Loucy (cell line): Measurements from ENCODE around the gene SMARCA1.
"Not testable (repeated sequence)": the region's sequence is repeated elsewhere in the genome, so short reads cannot be mapped to it uniquely, and the experiment has no call there.

Source experiments
- H2AFZ ChIP-seq: fragments of 200-600 bp; sonication (generic); 2 replicates; pipeline ENCODE4 v1.6.0; 2016; ENCODE audit warnings: antibody characterized with exemption, mild to moderate bottlenecking, low read length, moderate library complexity
- H3F3A ChIP-seq: fragments of 200-600 bp; 2 replicates; pipeline ENCODE4 v1.6.0; 2016; ENCODE audit warnings: antibody characterized with exemption, low read depth, mild to moderate bottlenecking
- H3K27me3 ChIP-seq: fragments of 200-600 bp; sonication (generic); 2 replicates; pipeline ENCODE4 v1.6.1; 2014; ENCODE audit warnings: low read length, mild to moderate bottlenecking; ENCODE audit not compliant: insufficient read depth, poor library complexity, severe bottlenecking
- H3K36me3 ChIP-seq: fragments of 200-600 bp; sonication (generic); 2 replicates; pipeline ENCODE4 v1.6.1; 2016; ENCODE audit warnings: low read length; ENCODE audit not compliant: insufficient read depth
- H3K4me1 ChIP-seq: fragments of 200-600 bp; sonication (generic); 2 replicates; pipeline ENCODE4 v1.5.1; 2014; ENCODE audit warnings: low read length, mild to moderate bottlenecking; ENCODE audit not compliant: insufficient read depth, poor library complexity, severe bottlenecking
- H3K4me2 ChIP-seq: fragments of 200-600 bp; sonication (generic); 2 replicates; pipeline ENCODE4 v1.6.0; 2014; ENCODE audit warnings: antibody characterized with exemption, low read length, low read depth, mild to moderate bottlenecking; ENCODE audit not compliant: poor library complexity, severe bottlenecking
- H3K4me3 ChIP-seq: fragments of 200-600 bp; sonication (generic); 2 replicates; pipeline ENCODE4 v1.5.1; 2014; ENCODE audit warnings: low read length, mild to moderate bottlenecking, mixed read lengths; ENCODE audit not compliant: poor library complexity, severe bottlenecking
- H3K79me2 ChIP-seq: fragments of 200-600 bp; sonication (generic); 2 replicates; pipeline ENCODE4 v1.6.1; 2014; ENCODE audit warnings: low read length; ENCODE audit not compliant: insufficient read depth
- H3K9ac ChIP-seq: fragments of 200-600 bp; sonication (generic); 2 replicates; pipeline ENCODE4 v1.6.0; 2014; ENCODE audit warnings: mild to moderate bottlenecking, low read depth, low read length, moderate library complexity; ENCODE audit not compliant: poor library complexity, severe bottlenecking
- H3K9me2 ChIP-seq: fragments of 200-600 bp; sonication (generic); replicated peaks from 2 replicates; pipeline ENCODE4 v1.6.1; 2016; ENCODE audit warnings: low read depth, low read length, mixed read lengths
- H3K9me3 ChIP-seq: fragments of 200-600 bp; sonication (generic); 2 replicates; pipeline ENCODE4 v1.6.1; 2014; ENCODE audit warnings: mild to moderate bottlenecking, antibody characterized with exemption, low read length, low read depth; ENCODE audit not compliant: insufficient read depth
- H4K20me1 ChIP-seq: fragments of 200-600 bp; sonication (generic); 2 replicates; pipeline ENCODE4 v1.6.0; 2014; ENCODE audit warnings: antibody characterized with exemption, low read length, mild to moderate bottlenecking; ENCODE audit not compliant: insufficient read depth, poor library complexity, severe bottlenecking
- EZH2phosphoT487 ChIP-seq: fragments of 200-600 bp; IDR thresholded peaks from 2 replicates; pipeline ENCODE4 v1.6.1; 2018; ENCODE audit warnings: antibody characterized with exemption, mild to moderate bottlenecking, moderate library complexity, borderline replicate concordance
- TF ChIP-seq, protein P1 (sequence below): fragments of 200-600 bp; sonication (generic); conservative IDR thresholded peaks from 2 replicates; pipeline ENCODE4 v1.5.1; 2014; ENCODE audit warnings: mild to moderate bottlenecking, antibody characterized with exemption, low read length

SMARCA1 gene

DNA sequence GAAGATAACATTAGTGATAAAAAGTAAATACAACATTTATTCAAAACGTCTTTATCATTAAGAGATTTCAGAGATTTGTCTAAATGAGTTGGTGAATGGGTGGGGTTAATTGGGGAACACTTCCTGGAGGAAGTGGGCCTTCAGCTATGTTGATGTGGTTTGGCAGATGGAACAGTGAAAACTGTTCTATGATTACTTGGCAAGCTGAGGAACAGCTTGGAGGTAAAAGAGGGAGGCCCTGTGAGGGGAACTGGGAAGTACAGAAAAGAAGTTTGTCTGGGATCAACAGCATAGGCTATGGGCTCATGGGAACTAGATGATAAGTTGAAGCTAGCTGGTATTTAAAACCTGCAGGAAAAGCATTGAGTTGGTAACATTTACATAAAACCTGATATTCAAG, 42.8 kb upstream of the SMARCA1 start:
- H3K79me2 ChIP-seq = no peaks in the 10 kb centered on the region
- H4K20me1 ChIP-seq = no peaks in the 10 kb centered on the region
- H3K4me3 ChIP-seq = no peak overlapping the region
- H3K9me3 ChIP-seq = no peaks in the 10 kb centered on the region
- no peaks in the 10 kb centered on the region for H3K4me1 ChIP-seq
- H3K36me3 ChIP-seq = peaks cover 39% of the 10 kb centered on the region; the same call in 1 of the 2 replicates
- H2AFZ ChIP-seq = no peak overlapping the region
- H3F3A ChIP-seq = no peaks in the 10 kb centered on the region
- no peak overlapping the region for H3K4me2 ChIP-seq
- H3K27me3 ChIP-seq = no peaks in the 10 kb centered on the region
- H3K9me2 ChIP-seq = no peaks in the 10 kb centered on the region
- no peak overlapping the region for H3K9ac ChIP-seq
- TF ChIP-seq EZH2phosphoT487 = no peak
- TF ChIP-seq, protein P1, sequence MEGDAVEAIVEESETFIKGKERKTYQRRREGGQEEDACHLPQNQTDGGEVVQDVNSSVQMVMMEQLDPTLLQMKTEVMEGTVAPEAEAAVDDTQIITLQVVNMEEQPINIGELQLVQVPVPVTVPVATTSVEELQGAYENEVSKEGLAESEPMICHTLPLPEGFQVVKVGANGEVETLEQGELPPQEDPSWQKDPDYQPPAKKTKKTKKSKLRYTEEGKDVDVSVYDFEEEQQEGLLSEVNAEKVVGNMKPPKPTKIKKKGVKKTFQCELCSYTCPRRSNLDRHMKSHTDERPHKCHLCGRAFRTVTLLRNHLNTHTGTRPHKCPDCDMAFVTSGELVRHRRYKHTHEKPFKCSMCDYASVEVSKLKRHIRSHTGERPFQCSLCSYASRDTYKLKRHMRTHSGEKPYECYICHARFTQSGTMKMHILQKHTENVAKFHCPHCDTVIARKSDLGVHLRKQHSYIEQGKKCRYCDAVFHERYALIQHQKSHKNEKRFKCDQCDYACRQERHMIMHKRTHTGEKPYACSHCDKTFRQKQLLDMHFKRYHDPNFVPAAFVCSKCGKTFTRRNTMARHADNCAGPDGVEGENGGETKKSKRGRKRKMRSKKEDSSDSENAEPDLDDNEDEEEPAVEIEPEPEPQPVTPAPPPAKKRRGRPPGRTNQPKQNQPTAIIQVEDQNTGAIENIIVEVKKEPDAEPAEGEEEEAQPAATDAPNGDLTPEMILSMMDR = no peak

DNA sequence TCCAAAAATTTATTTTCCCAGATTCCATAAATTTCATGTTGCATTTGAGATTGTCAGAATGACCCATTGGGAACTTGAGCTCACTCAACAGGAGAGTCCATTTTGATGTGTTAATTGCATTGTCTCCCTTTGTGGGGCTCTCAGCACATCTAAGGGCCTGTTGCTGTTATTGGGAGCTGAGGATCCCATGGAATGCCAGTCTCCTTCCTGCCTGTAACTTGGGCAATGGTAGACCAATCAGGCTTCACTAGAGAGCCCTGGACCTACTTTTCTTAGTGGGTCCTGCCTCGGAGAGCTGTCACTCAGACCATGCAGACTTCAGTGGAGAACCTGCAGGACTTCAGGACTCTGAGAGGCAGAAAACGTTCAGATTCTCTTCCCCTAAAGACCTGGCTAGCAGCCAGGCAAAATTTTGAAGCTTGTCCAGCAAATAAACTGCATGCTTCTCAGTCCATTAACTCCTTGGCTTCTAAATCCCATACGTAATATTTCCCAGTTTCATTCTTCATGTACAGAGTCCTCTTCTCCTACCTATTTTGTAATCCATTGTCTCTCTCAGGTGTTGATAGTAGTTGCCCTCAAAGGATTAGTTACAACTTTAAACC, 41.9 kb upstream of the SMARCA1 start:
- H4K20me1 ChIP-seq = no peaks in the 10 kb centered on the region
- peaks cover 40% of the 10 kb centered on the region; the same call in 1 of the 2 replicates for H3K36me3 ChIP-seq
- no peak overlapping the region for H2AFZ ChIP-seq
- no peak overlapping the region for H3K4me2 ChIP-seq
- no peak for TF ChIP-seq EZH2phosphoT487
- TF ChIP-seq, protein P1 = no peak
- no peaks in the 10 kb centered on the region for H3F3A ChIP-seq
- no peak overlapping the region for H3K4me3 ChIP-seq
- no peaks in the 10 kb centered on the region for H3K79me2 ChIP-seq
- no peaks in the 10 kb centered on the region for H3K9me2 ChIP-seq
- no peaks in the 10 kb centered on the region for H3K27me3 ChIP-seq
- H3K4me1 ChIP-seq = no peaks in the 10 kb centered on the region
- H3K9ac ChIP-seq = no peak overlapping the region
- H3K9me3 ChIP-seq = no peaks in the 10 kb centered on the region

DNA sequence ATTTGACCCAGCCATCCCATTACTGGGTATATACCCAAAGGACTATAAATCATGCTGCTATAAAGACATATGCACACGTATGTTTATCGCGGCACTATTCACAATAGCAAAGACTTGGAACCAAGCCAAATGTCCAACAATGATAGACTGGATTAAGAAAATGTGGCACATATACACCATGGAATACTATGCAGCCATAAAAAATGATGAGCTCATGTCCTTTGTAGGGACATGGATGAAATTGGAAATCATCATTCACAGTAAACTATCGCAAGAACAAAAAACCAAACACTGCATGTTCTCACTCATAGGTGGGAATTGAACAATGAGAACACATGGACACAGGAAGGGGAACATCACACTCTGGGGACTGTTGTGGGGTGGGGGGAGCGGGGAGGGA, 41.1 kb upstream of the SMARCA1 start:
- peaks cover 42% of the 10 kb centered on the region; the same call in 1 of the 2 replicates for H3K36me3 ChIP-seq
- H3K27me3 ChIP-seq, H3K9ac ChIP-seq, H3K9me3 ChIP-seq, H3K4me3 ChIP-seq, H3K4me1 ChIP-seq, H3F3A ChIP-seq, H3K9me2 ChIP-seq, H2AFZ ChIP-seq, H3K4me2 ChIP-seq, H4K20me1 ChIP-seq, H3K79me2 ChIP-seq: not testable (repeated sequence)

DNA sequence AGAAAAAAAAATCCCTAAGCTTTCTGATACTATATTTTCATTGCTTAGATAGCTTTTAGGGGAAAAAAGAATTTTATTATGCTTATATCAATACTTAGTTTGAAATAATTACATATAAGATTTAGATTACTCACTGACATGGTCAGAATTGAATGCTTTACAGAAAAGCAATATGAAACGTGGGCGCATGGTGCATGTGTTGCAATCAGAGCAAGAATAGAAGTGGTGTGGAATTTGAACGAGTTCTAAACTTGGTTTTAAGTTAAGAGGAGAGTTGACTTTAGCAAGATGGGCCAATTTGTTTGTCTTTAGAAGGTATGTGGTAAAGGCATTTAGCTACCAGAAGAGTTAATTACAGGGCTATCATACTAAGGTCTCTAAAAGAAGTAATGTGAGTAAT, 38.2 kb upstream of the SMARCA1 start:
- H3K4me1 ChIP-seq = no peaks in the 10 kb centered on the region
- H3K4me3 ChIP-seq = no peak overlapping the region
- H4K20me1 ChIP-seq = no peaks in the 10 kb centered on the region
- H3K27me3 ChIP-seq = no peaks in the 10 kb centered on the region
- no peaks in the 10 kb centered on the region for H3F3A ChIP-seq
- peaks cover 44% of the 10 kb centered on the region; the same call in 1 of the 2 replicates for H3K36me3 ChIP-seq
- H3K79me2 ChIP-seq = no peaks in the 10 kb centered on the region
- no peaks in the 10 kb centered on the region for H3K9me3 ChIP-seq
- no peak overlapping the region for H3K4me2 ChIP-seq
- no peak overlapping the region for H2AFZ ChIP-seq
- TF ChIP-seq, protein P1 = no peak
- TF ChIP-seq EZH2phosphoT487 = no peak
- no peaks in the 10 kb centered on the region for H3K9me2 ChIP-seq
- no peak overlapping the region for H3K9ac ChIP-seq
